ENCODE results near the gene GCDH.
A peak's percentile ranks its signal among the peaks of the same experiment; 100 is the strongest.
"Not testable (repeated sequence)": the region's sequence is repeated elsewhere in the genome, so short reads cannot be mapped to it uniquely, and the experiment has no call there.

The GCDH gene

GRCh38 chr19:12890787-12891552, at the start of gene GCDH:
GCDH (plus strand) TSS chr19:12891160; CDS start chr19:12891305, 145 bp downstream.
- H3K4me1 ChIP-seq (ENCODE audit: control insufficient read depth in 5 of 5, insufficient read depth in 5 of 5, low read length in 5 of 5) = peaks cover 0 to 20% (median 17%) of the 10 kb centered on the region in 5 donors
- peak within 1 kb of the TSS; percentile 38 to 90 (median 73) for H3K9ac ChIP-seq (ENCODE audit: low read length in 5 of 5)
- H3K27ac ChIP-seq (ENCODE audit: low read depth, low read length) = peak within 1 kb of the TSS; percentile 37
- peak within 1 kb of the TSS; percentile 76 to 97 (median 88) for H3K4me3 ChIP-seq (ENCODE audit: low read depth in 1 of 5, low read length in 5 of 5)
- H3K36me3 ChIP-seq (ENCODE audit: control insufficient read depth in 5 of 5, insufficient read depth in 5 of 5, low read length in 5 of 5) = peaks cover 0 to 22% (median 18%) of the 10 kb centered on the region in 5 donors
- peaks cover 0 to 11% (median under 1%) of the 10 kb centered on the region in 5 donors for H3K27me3 ChIP-seq (ENCODE audit: control insufficient read depth in 5 of 5, insufficient read depth in 4 of 5, low read length in 5 of 5)
- no peaks in the 10 kb centered on the region for H3K9me3 ChIP-seq (ENCODE audit: control insufficient read depth in 5 of 5, low read length in 5 of 5)

GRCh38 chr19:12842511-12842910, 48.4 kb upstream of the GCDH start:
- H3K36me3 ChIP-seq (ENCODE audit: control insufficient read depth in 5 of 5, insufficient read depth in 5 of 5, low read length in 5 of 5) = no peaks in the 10 kb centered on the region
- H3K27ac ChIP-seq (ENCODE audit: low read depth, low read length) = no peak overlapping the region
- H3K9me3 ChIP-seq (ENCODE audit: control insufficient read depth in 5 of 5, low read length in 5 of 5) = no peaks in the 10 kb centered on the region
- peaks cover 0 to 29% (median 17%) of the 10 kb centered on the region in 5 donors for H3K4me1 ChIP-seq (ENCODE audit: control insufficient read depth in 5 of 5, insufficient read depth in 5 of 5, low read length in 5 of 5)
- H3K4me3 ChIP-seq (ENCODE audit: low read depth in 1 of 5, low read length in 5 of 5) = no peak overlapping the region
- H3K9ac ChIP-seq (ENCODE audit: low read length in 5 of 5) = no peak overlapping the region
- H3K27me3 ChIP-seq (ENCODE audit: control insufficient read depth in 5 of 5, insufficient read depth in 4 of 5, low read length in 5 of 5) = peaks cover 22 to 60% (median 60%) of the 10 kb centered on the region in 5 donors

GRCh38 chr19:12843328-12843727, 47.6 kb upstream of the GCDH start:
- Histone ChIP-seq H3K9ac (ENCODE audit: low read length in 5 of 5) (no peak overlapping the region), H3K4me1 (ENCODE audit: control insufficient read depth in 5 of 5, insufficient read depth in 5 of 5, low read length in 5 of 5) (peaks cover 0 to 30% (median 19%) of the 10 kb centered on the region in 5 donors), H3K4me3 (ENCODE audit: low read depth in 1 of 5, low read length in 5 of 5) (no peak overlapping the region), H3K27ac (ENCODE audit: low read depth, low read length) (no peak overlapping the region), H3K36me3 (ENCODE audit: control insufficient read depth in 5 of 5, insufficient read depth in 5 of 5, low read length in 5 of 5) (no peaks in the 10 kb centered on the region), H3K9me3 (ENCODE audit: control insufficient read depth in 5 of 5, low read length in 5 of 5) (no peaks in the 10 kb centered on the region), H3K27me3 (ENCODE audit: control insufficient read depth in 5 of 5, insufficient read depth in 4 of 5, low read length in 5 of 5) (peaks cover 22 to 55% (median 54%) of the 10 kb centered on the region in 5 donors)

- no peak overlapping the region for H3K27ac ChIP-seq (ENCODE audit: low read depth, low read length)
- H3K27me3 ChIP-seq (ENCODE audit: control insufficient read depth in 5 of 5, insufficient read depth in 4 of 5, low read length in 5 of 5) = peaks cover 22 to 51% (median 48%) of the 10 kb centered on the region in 5 donors
- H3K36me3 ChIP-seq (ENCODE audit: control insufficient read depth in 5 of 5, insufficient read depth in 5 of 5, low read length in 5 of 5) = no peaks in the 10 kb centered on the region
- H3K9me3 ChIP-seq (ENCODE audit: control insufficient read depth in 5 of 5, low read length in 5 of 5) = no peaks in the 10 kb centered on the region
- no peak overlapping the region for H3K4me3 ChIP-seq (ENCODE audit: low read depth in 1 of 5, low read length in 5 of 5)
- peaks cover 0 to 22% (median 13%) of the 10 kb centered on the region in 5 donors for H3K4me1 ChIP-seq (ENCODE audit: control insufficient read depth in 5 of 5, insufficient read depth in 5 of 5, low read length in 5 of 5)
- no peak overlapping the region for H3K9ac ChIP-seq (ENCODE audit: low read length in 5 of 5)
Observed at GRCh38 chr19:12843999-12844732, 46.8 kb upstream of the GCDH start.

- Histone ChIP-seq H3K27me3 (ENCODE audit: control insufficient read depth in 5 of 5, insufficient read depth in 4 of 5, low read length in 5 of 5) (peaks cover 5 to 27% (median 24%) of the 10 kb centered on the region in 5 donors), H3K4me1 (ENCODE audit: control insufficient read depth in 5 of 5, insufficient read depth in 5 of 5, low read length in 5 of 5) (peaks cover 0 to 10% (median 9%) of the 10 kb centered on the region in 5 donors)
- not testable (repeated sequence) for H3K9me3 ChIP-seq (ENCODE audit: control insufficient read depth in 5 of 5, low read length in 5 of 5); H3K27ac ChIP-seq (ENCODE audit: low read depth, low read length); H3K4me3 ChIP-seq (ENCODE audit: low read depth in 1 of 5, low read length in 5 of 5); H3K9ac ChIP-seq (ENCODE audit: low read length in 5 of 5); H3K36me3 ChIP-seq (ENCODE audit: control insufficient read depth in 5 of 5, insufficient read depth in 5 of 5, low read length in 5 of 5)
Observed at GRCh38 chr19:12846613-12847012, 44.3 kb upstream of the GCDH start.

- peak overlapping the region in 1 of 5 donors; percentile 28 for H3K9ac ChIP-seq (ENCODE audit: low read length in 5 of 5)
- no peak overlapping the region for H3K27ac ChIP-seq (ENCODE audit: low read depth, low read length)
- H3K4me3 ChIP-seq (ENCODE audit: low read depth in 1 of 5, low read length in 5 of 5) = peak overlapping the region in 3 of 5 donors; percentile 22 to 60 (median 46)
- H3K9me3 ChIP-seq (ENCODE audit: control insufficient read depth in 5 of 5, low read length in 5 of 5) = no peaks in the 10 kb centered on the region
- H3K36me3 ChIP-seq (ENCODE audit: control insufficient read depth in 5 of 5, insufficient read depth in 5 of 5, low read length in 5 of 5) = no peaks in the 10 kb centered on the region
- H3K4me1 ChIP-seq (ENCODE audit: control insufficient read depth in 5 of 5, insufficient read depth in 5 of 5, low read length in 5 of 5) = peaks cover 0 to 10% (median 9%) of the 10 kb centered on the region in 5 donors
- H3K27me3 ChIP-seq (ENCODE audit: control insufficient read depth in 5 of 5, insufficient read depth in 4 of 5, low read length in 5 of 5) = peaks cover 3 to 22% (median 17%) of the 10 kb centered on the region in 5 donors
Observed at GRCh38 chr19:12847159-12848139, 43.5 kb upstream of the GCDH start.

- Histone ChIP-seq H3K4me3 (ENCODE audit: low read depth in 1 of 5, low read length in 5 of 5) (no peak overlapping the region), H3K27me3 (ENCODE audit: control insufficient read depth in 5 of 5, insufficient read depth in 4 of 5, low read length in 5 of 5) (no peaks in the 10 kb centered on the region)
Observed at GRCh38 chr19:12856653-12857052, 34.3 kb upstream of the GCDH start.

GRCh38 chr19:12858041-12858928, 32.7 kb upstream of the GCDH start:
- Histone ChIP-seq H3K27me3 (ENCODE audit: control insufficient read depth in 5 of 5, insufficient read depth in 4 of 5, low read length in 5 of 5) (peaks cover 0 to 4% (median 0%) of the 10 kb centered on the region in 5 donors), H3K36me3 (ENCODE audit: control insufficient read depth in 5 of 5, insufficient read depth in 5 of 5, low read length in 5 of 5) (no peaks in the 10 kb centered on the region), H3K27ac (ENCODE audit: low read depth, low read length) (no peak overlapping the region), H3K9ac (ENCODE audit: low read length in 5 of 5) (no peak overlapping the region), H3K9me3 (ENCODE audit: control insufficient read depth in 5 of 5, low read length in 5 of 5) (no peaks in the 10 kb centered on the region), H3K4me3 (ENCODE audit: low read depth in 1 of 5, low read length in 5 of 5) (no peak overlapping the region), H3K4me1 (ENCODE audit: control insufficient read depth in 5 of 5, insufficient read depth in 5 of 5, low read length in 5 of 5) (no peaks in the 10 kb centered on the region)

More at GRCh38 chr19:12856653-12857052, 34.3 kb upstream of the GCDH start:
- Histone ChIP-seq H3K36me3 (ENCODE audit: control insufficient read depth in 5 of 5, insufficient read depth in 5 of 5, low read length in 5 of 5) (no peaks in the 10 kb centered on the region), H3K9me3 (ENCODE audit: control insufficient read depth in 5 of 5, low read length in 5 of 5) (no peaks in the 10 kb centered on the region), H3K9ac (ENCODE audit: low read length in 5 of 5) (no peak overlapping the region), H3K4me1 (ENCODE audit: control insufficient read depth in 5 of 5, insufficient read depth in 5 of 5, low read length in 5 of 5) (no peaks in the 10 kb centered on the region), H3K27ac (ENCODE audit: low read depth, low read length) (no peak overlapping the region)

- Histone ChIP-seq H3K4me3 (ENCODE audit: low read depth in 1 of 5, low read length in 5 of 5) (no peak overlapping the region), H3K4me1 (ENCODE audit: control insufficient read depth in 5 of 5, insufficient read depth in 5 of 5, low read length in 5 of 5) (no peaks in the 10 kb centered on the region), H3K27me3 (ENCODE audit: control insufficient read depth in 5 of 5, insufficient read depth in 4 of 5, low read length in 5 of 5) (peaks cover 0 to 4% (median 0%) of the 10 kb centered on the region in 5 donors), H3K27ac (ENCODE audit: low read depth, low read length) (no peak overlapping the region), H3K9ac (ENCODE audit: low read length in 5 of 5) (no peak overlapping the region), H3K36me3 (ENCODE audit: control insufficient read depth in 5 of 5, insufficient read depth in 5 of 5, low read length in 5 of 5) (no peaks in the 10 kb centered on the region), H3K9me3 (ENCODE audit: control insufficient read depth in 5 of 5, low read length in 5 of 5) (no peaks in the 10 kb centered on the region)
Observed at GRCh38 chr19:12859546-12859945, 31.4 kb upstream of the GCDH start.

Data from subcutaneous abdominal adipose tissue (tissue), 5 donors.